HG03460 (cell line): ENCODE data around the gene CLN3.
"Not testable (repeated sequence)": the region's sequence is repeated elsewhere in the genome, so short reads cannot be mapped to it uniquely, and the experiment has no call there.

ENCODE experiments used
- ATAC-seq: cut with Tn5 transposase; IDR thresholded peaks from one replicate; pipeline ENCODE4 v1.9.1; 2021; ENCODE audit not compliant: unreplicated experiment

CLN3 gene

GRCh38 chr16:28495098-28495793 lies 3.4 kb upstream of the CLN3 start:
- no peak for ATAC-seq

- peak; percentile 44 for ATAC-seq
These were observed 2.4 kb upstream of the CLN3 start, which contains the start of gene APOBR for GRCh38 chr16:28494121-28494851. Gene APOBR, plus strand, starts transcription at chr16:28494643. Its CDS starts 39 bp downstream, at chr16:28494682.

- ATAC-seq, result no peak
These were observed 637 bp upstream of the CLN3 start for GRCh38 chr16:28492511-28492910.

GRCh38 chr16:28491230-28491969 lies 474 bp downstream of the CLN3 start:
- peak; percentile 12 for ATAC-seq

- ATAC-seq, result no peak
These were observed 5.6 kb downstream of the CLN3 start for GRCh38 chr16:28486266-28486665.

GRCh38 chr16:28483361-28483760 lies 8.5 kb downstream of the CLN3 start:
- not testable (repeated sequence) for ATAC-seq

- no peak for ATAC-seq
These were observed 9.8 kb downstream of the CLN3 start for GRCh38 chr16:28482026-28482425.

- no peak for ATAC-seq
These were observed 13.2 kb downstream of the CLN3 start for GRCh38 chr16:28478506-28479180.

GRCh38 chr16:28477311-28477920 lies 14.5 kb downstream of the CLN3 start:
- ATAC-seq, result no peak

- ATAC-seq, result no peak
These were observed 16.7 kb downstream of the CLN3 start for GRCh38 chr16:28475221-28475620.

GRCh38 chr16:28473714-28474265 lies 18.1 kb downstream of the CLN3 start:
- no peak for ATAC-seq

GRCh38 chr16:28447081-28447480 lies 44.8 kb downstream of the CLN3 start:
- ATAC-seq, result not testable (repeated sequence)

GRCh38 chr16:28446388-28446787 lies 45.5 kb downstream of the CLN3 start:
- ATAC-seq, result not testable (repeated sequence)

GRCh38 chr16:28443943-28444342 lies 47.9 kb downstream of the CLN3 start:
- ATAC-seq, result not testable (repeated sequence)

- not testable (repeated sequence) for ATAC-seq
These were observed 53.0 kb downstream of the CLN3 start for GRCh38 chr16:28438899-28439298.

- not testable (repeated sequence) for ATAC-seq
These were observed 56.5 kb downstream of the CLN3 start for GRCh38 chr16:28435340-28435739.
